ENCODE results near the gene C1GALT1.

C1GALT1 gene

DNA sequence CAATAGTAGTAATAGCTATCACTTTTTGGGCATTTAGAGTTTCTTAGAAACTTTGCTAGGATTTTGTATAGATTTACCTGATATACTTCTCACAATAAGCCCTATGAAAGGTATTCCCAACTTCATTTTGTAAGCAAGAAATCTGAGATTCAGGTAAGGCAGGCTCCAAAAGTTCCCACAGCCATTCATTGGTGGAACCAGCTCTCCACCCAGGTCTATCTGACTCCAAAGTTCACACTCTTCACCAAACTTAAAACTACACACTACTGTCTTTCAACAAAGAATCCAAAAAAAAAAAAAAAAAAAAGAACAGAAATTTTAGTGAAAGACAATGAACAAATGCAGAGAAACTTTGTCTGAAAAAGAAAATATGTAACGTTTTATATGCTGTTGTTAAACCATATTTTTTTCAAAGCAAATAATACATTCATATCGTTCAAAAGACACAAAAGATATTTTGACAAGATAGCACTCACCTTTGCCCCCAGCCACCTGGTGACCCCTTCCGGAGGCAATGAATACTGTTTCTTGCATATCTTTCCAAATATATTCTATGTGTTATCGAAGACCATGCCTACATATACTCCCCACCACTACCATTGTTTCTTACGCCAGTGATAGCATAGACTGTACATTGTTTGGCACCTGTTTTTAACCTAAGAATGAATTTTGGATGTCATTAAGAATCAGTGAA, 108.2 kb downstream of the C1GALT1 start:
- no peak for DNase-seq

DNA sequence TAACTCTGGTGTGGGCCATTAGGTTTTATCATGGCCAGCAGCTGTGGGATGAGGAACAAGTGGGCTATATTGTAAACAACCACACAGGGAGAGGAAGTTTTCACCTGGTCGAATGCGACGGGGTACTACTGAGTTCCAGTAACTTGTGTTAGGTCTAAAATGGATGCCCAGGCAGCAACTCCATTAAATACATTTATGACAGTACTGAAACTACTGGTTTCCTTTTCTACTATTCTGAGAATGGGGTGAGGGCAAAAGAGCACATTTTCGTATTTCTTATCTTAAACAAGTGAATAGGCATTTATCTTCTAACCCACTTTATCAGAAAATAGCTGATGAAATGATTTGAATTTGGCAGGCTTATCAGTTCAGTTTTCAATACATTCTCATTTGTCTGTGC, 109.7 kb downstream of the C1GALT1 start:
- DNase-seq = no peak

DNA sequence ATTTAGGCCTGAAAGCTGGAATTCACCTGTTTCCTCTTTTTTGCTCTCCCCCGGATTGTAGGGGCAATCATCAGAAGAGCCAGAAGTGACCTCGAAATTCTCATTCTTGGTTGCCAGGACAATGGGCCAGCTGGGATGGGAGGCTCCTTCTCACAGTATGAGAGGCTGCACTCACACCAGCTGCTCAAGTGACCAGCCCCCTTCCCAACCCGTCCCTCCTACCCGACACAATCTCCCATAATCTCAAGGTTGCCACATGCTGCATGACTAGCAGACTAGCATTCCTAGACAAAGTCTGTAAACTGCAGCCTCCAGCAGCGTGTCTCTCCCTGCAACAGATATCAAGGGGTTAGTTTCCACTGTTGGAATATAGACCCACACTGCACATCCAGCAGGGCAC, 110.3 kb downstream of the C1GALT1 start:
- DNase-seq = no peak

DNA sequence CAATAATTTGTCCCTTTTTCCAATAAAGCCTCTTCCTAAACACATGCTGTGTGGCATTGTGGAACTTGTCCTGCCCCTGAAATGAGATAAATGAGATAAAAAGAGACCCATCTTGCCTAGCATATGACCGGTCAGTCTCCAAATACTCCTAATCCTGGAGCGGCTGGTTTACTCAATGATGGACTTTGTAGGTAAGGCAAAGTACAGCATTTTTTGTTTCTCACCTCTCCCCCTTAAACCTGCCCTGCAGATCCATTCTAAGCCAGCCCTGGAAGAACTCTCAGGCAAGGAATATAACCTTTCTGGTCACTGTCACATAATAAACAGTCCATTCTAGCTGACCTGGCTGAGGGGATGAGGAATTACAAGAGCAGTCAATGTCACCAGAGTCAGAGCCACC, 110.7 kb downstream of the C1GALT1 start:
- DNase-seq = no peak

DNA sequence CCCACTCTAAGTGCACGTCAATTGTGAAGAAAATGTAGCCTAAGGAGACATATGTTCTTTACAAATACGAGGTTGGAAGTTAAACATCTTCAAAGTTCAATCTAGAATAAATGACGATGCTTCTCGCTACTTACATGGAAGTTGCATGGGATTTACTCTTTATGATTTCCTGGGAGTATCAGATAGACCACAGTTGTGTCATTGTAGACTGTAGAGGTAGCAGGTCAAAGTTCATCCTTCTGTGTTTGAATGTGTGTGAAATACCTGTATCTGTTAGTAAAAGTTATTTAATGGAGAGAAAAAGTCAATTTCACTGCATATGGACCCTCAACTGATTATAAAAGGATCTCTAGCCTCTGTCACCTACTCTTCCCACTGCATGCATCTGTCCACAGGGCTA, 112.6 kb downstream of the C1GALT1 start:
- no peak for DNase-seq

Measured in stimulated activated naive CD4-positive, alpha-beta T cell treated with Interleukin-2 at 50 U/mL for 16 hours (primary cell).